NT2/D1 (cell line): ENCODE measurements around the gene CEP41.

ENCODE experiments used
- DNase-seq: peaks from one replicate; pipeline ENCODE4 v3.0.0-alpha.2; 2011; ENCODE audit warnings: low read depth, low spot score
- H3K27me3 ChIP-seq: 2 replicates; pipeline ENCODE4 v1.6.0; 2011; ENCODE audit warnings: mild to moderate bottlenecking; ENCODE audit not compliant: insufficient read length, insufficient read depth
- H3K36me3 ChIP-seq: 2 replicates; pipeline ENCODE4 v1.6.1; 2011; ENCODE audit warnings: mild to moderate bottlenecking, low read length, mixed read lengths; ENCODE audit not compliant: insufficient read depth, insufficient read length
- H3K4me1 ChIP-seq: 2 replicates; pipeline ENCODE4 v1.5.1; 2011; ENCODE audit not compliant: insufficient read depth, insufficient read length
- H3K4me3 ChIP-seq: 2 replicates; pipeline ENCODE4 v1.5.1; 2011; ENCODE audit warnings: low read depth; ENCODE audit not compliant: insufficient read length
- H3K9ac ChIP-seq: 2 replicates; pipeline ENCODE4 v1.6.0; 2011; ENCODE audit warnings: low read depth; ENCODE audit not compliant: insufficient read length
- H3K9me3 ChIP-seq: 2 replicates; pipeline ENCODE4 v1.5.1; 2011; ENCODE audit warnings: mild to moderate bottlenecking, low read length; ENCODE audit not compliant: insufficient read depth
- SUZ12 ChIP-seq: IDR thresholded peaks from 2 replicates; pipeline ENCODE4 v1.6.1; 2011; ENCODE audit not compliant: insufficient read length, insufficient read depth; ENCODE audit errors: extremely low read depth
- YY1 ChIP-seq: IDR thresholded peaks from 2 replicates; pipeline ENCODE4 v1.6.1; 2011; ENCODE audit not compliant: insufficient read length, insufficient read depth
- ZNF274 ChIP-seq: IDR thresholded peaks from 2 replicates; pipeline ENCODE4 v1.6.1; 2011; ENCODE audit warnings: mild to moderate bottlenecking, low read depth, low read length

The CEP41 gene

DNA sequence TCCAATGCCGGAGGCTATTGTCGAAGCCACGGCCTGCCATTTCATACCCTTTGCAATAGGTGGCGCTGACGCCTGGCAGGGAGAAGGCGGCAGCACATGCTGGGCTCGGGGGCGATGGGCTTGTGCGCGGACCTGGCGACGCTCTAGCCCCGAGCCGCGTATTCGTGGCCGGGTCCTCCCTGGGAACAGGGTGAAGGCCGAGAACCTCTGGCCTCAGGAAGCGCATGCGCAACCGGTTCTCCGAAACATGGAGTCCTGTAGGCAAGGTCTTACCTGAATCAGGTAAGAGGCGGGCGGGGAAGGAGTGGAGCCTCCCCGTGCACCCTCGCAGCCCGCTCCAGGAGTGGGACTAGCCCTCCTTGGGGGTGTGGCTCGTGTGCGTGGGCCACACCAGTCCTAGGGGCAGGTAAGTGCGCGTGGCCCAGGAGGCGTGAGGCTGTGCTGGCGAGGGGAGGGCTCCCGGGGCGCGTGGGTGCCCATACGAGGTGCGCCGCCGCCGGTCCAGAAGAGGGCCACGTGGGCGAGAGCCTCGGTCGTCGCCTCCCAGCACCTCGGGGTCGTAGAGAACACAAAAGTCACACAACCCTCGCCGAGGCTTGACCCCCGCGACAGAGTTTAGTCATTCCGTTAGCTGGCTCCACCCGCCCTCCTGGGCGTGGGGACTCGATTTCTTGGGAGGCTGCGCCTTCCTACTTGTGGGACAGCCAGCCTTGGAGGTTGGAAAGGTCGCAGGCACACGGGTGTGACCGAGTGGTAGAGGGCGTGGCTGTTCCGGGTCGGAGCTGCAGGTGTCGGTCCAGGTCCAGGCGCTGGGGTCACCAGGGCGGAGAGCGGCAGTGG is 45.5 kb upstream of the CEP41 start:
- Histone ChIP-seq H3K36me3 (no peaks in the 10 kb centered on the region), H3K4me1 (no peaks in the 10 kb centered on the region), H3K4me3 (no peak overlapping the region), H3K9me3 (no peaks in the 10 kb centered on the region), H3K27me3 (peaks cover 18% of the 10 kb centered on the region), H3K9ac (no peak overlapping the region)
- no peak for TF ChIP-seq YY1
- TF ChIP-seq SUZ12: no peak
- no peak for TF ChIP-seq ZNF274
- no peak for DNase-seq

DNA sequence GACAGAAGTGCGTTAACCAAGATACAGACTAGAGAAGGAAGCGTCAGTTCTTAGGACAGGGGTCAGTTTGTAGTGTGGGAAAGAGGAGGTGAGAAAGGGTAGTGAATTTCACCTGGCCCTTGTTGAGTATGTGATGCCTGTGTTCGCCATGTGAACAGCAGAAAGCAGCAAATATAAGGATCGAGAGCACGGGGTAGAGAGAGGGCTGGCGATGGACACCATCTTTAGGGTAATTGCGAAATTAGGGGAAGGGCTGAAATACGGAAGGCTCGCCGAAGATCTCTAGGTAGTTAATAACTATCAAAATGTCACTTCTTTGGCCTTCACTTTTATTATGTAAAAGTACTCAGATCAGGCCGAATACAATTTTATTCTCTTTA is 44.9 kb upstream of the CEP41 start:
- no peak for TF ChIP-seq SUZ12
- TF ChIP-seq YY1: no peak
- no peak for TF ChIP-seq ZNF274
- Histone ChIP-seq H3K4me1 (no peaks in the 10 kb centered on the region), H3K27me3 (peaks cover 12% of the 10 kb centered on the region), H3K36me3 (no peaks in the 10 kb centered on the region), H3K4me3 (no peak overlapping the region), H3K9ac (no peak overlapping the region), H3K9me3 (no peaks in the 10 kb centered on the region)
- DNase-seq: no peak

DNA sequence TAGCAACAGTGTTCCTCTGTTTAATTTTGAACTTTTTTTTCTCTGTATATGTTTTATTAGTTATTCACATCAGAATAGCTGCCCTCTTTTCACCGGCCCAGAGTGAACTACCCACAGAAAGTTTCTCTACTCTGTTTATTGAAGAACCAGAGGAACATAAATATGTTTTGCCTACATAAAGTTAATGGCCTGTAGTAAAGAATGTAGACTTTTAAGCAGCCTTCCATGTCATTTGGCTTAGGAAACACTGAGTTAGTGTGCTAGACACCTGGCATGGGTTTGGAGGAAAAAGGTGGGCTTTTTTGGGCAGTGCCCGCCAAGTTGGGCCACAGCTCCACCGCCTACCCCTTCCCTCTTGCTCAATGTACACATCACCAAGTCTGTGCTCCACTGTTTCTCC is 42.2 kb upstream of the CEP41 start:
- Histone ChIP-seq H3K9ac (no peak overlapping the region), H3K9me3 (peaks cover 6% of the 10 kb centered on the region), H3K4me1 (no peaks in the 10 kb centered on the region), H3K4me3 (no peak overlapping the region), H3K27me3 (no peaks in the 10 kb centered on the region), H3K36me3 (no peaks in the 10 kb centered on the region)
- no peak for DNase-seq
- no peak for TF ChIP-seq SUZ12
- no peak for TF ChIP-seq ZNF274
- no peak for TF ChIP-seq YY1

DNA sequence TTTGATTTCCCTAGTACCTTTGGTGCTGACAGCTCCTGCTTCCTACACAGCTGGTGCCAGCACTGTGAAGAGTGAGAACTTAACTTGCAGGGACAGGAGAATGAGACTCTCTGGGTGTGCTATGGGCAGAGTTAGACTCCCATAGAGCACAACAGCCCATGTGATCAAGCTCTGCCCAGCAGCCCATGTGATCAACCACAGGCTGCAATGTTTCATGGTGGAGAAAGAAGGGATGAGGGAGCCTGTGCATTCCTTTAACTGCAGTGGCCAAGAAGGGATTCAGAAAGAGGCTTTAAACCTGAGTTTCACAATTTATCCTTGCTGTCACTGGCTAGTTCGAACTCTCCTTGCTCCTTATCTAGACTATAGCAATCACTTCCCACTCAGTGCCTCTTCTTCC is 41.1 kb upstream of the CEP41 start:
- Histone ChIP-seq H3K4me1 (no peaks in the 10 kb centered on the region), H3K27me3 (no peaks in the 10 kb centered on the region), H3K9ac (no peak overlapping the region), H3K4me3 (no peak overlapping the region), H3K9me3 (peaks cover 9% of the 10 kb centered on the region), H3K36me3 (no peaks in the 10 kb centered on the region)
- no peak for TF ChIP-seq YY1
- no peak for TF ChIP-seq ZNF274
- no peak for TF ChIP-seq SUZ12
- no peak for DNase-seq

DNA sequence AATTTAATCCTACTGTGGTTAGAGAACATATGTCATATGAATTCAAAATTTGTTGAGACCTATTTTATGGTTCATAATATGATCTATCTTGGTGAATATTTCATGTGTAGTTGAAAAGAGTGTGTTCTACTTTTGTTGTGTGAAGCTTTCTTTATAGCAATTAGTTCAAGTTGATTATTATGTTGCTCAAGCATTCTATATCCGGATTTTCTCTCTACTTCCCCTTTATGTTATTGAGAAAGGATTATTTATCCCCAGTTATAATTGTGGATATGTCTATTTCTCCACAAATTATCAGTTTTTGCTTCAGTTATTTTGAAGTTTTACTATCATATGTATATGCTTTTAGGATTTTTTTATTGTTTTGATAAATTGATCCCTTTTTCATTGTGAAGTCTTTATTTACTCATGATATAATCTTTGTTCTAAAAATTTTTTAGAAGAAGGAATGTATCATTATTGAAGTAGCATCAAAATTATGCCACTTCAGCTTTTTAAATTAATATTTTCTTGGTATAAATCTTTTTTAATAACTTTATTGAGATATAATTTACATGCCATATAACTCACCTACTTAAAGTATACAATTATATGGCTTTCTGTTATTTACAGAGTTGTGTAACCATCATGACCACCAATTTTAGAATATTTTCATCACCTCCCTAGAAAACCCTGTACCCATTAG is 39.0 kb upstream of the CEP41 start:
- H3K36me3 ChIP-seq: no peaks in the 10 kb centered on the region
- H3K27me3 ChIP-seq: no peaks in the 10 kb centered on the region
- H3K4me3 ChIP-seq: no peak overlapping the region
- no peak for TF ChIP-seq SUZ12
- TF ChIP-seq YY1: no peak
- no peak for TF ChIP-seq ZNF274
- no peak overlapping the region for H3K9ac ChIP-seq
- no peak for DNase-seq
- H3K9me3 ChIP-seq: peaks cover 9% of the 10 kb centered on the region
- no peaks in the 10 kb centered on the region for H3K4me1 ChIP-seq

DNA sequence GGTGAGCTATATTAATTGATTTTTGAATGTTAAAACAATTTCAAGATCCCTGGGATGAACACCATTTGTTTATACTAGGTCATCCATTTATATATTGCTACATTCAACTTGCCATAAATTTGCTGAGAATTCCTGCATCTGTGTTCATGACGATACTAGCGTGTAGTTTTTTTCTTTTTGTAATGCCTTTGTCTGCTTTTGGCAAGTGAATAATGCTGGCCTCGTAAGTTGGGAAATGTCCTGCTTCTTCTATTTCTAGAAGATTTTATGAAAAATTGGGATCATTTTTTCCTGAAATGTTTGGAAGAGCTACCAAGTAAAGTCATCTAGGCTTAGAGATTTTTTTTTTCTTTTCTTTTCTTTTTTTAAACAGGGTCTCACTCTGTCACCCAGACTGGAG is 38.2 kb upstream of the CEP41 start:
- H3K36me3 ChIP-seq: no peaks in the 10 kb centered on the region
- no peaks in the 10 kb centered on the region for H3K27me3 ChIP-seq
- H3K9ac ChIP-seq: no peak overlapping the region
- TF ChIP-seq ZNF274 (no peak), YY1 (no peak), SUZ12 (no peak)
- H3K4me3 ChIP-seq: no peak overlapping the region
- H3K4me1 ChIP-seq: no peaks in the 10 kb centered on the region
- DNase-seq: no peak
- H3K9me3 ChIP-seq: peaks cover 9% of the 10 kb centered on the region

DNA sequence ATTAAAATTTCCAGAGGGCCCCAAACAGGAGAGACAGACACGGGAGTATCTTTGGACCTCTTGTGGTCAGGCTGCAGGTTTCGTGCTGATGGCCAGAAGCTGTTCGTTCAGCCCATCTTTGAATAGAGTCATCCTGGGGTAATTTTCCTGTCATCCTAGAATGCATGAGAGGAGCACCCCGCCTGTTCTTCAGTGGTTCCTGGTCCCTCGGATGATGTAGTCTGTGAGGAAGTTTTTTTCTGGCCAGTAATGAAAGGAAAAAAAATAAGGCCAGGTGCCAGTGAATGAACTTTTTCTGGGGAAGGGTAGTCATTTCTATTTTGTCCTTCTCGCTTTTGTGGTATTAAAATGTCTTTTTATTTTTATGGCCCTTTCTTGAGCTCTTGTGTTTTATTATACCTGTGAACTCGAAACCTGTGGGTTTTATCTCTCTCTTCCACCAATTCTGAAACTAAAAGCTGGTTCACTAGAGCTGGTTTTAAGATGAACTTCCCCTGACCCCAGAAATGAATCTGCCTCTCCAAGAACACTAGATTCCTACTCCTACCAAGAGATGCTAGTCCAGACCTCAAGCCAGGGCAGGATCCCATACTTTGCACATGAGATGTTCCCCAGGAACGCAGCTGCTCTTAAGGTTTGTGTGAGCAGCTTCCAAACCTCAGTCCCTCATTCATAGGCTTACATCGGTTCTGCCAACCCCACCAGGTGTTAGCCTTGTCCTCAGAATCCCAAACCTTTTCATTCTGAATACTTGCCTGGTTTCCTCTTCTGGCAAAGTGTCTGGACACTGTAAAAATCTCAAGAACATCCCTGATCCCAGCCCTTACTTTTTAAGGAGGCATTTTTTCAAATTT is 35.7 kb upstream of the CEP41 start:
- Histone ChIP-seq H3K4me3 (no peak overlapping the region), H3K9ac (no peak overlapping the region), H3K36me3 (no peaks in the 10 kb centered on the region), H3K9me3 (peaks cover 9% of the 10 kb centered on the region), H3K4me1 (no peaks in the 10 kb centered on the region), H3K27me3 (no peaks in the 10 kb centered on the region)
- no peak for TF ChIP-seq SUZ12
- TF ChIP-seq ZNF274: no peak
- no peak for TF ChIP-seq YY1
- DNase-seq: no peak
